Prostate gland (tissue), 2 donors: ENCODE data around the gene LBH. TPM values are rescaled to one million over a fixed set of nuclear protein-coding genes. Genes with fewer than 3 reads are reported as not detected.
"Not testable (repeated sequence)": the region's sequence is repeated elsewhere in the genome, so short reads cannot be mapped to it uniquely, and the experiment has no call there.

ENCODE experiments used
- DNase-seq: peaks from one replicate; pipeline ENCODE4 v3.0.0-alpha.2; 2019; ENCODE audit warnings: low spot score
- H3K27ac ChIP-seq, 2 donors: fragments of 200-600 bp; sonication (generic); 2 replicates each; pipeline ENCODE4 v1.5.1; 2017 to 2019
- H3K27me3 ChIP-seq: fragments of 200-600 bp; sonication (generic); replicated peaks from 2 replicates; pipeline ENCODE4 v1.5.1; 2019; ENCODE audit not compliant: insufficient read depth
- H3K36me3 ChIP-seq, 2 donors: fragments of 200-600 bp; sonication (generic); 1 replicate in 1 of 2; 2 replicates in 1 of 2; pipeline versions ENCODE4 v1.5.1 to v1.8.1; 2017 to 2019
- H3K4me1 ChIP-seq: fragments of 200-600 bp; sonication (generic); replicated peaks from 2 replicates; pipeline ENCODE4 v1.5.1; 2019
- H3K4me3 ChIP-seq, 2 donors: fragments of 200-600 bp; sonication (generic); 2 replicates each; pipeline ENCODE4 v1.5.1; 2017 to 2019
- H3K9me3 ChIP-seq: fragments of 200-600 bp; sonication (generic); 2 replicates; pipeline ENCODE4 v1.5.1; 2017
- POLR2A ChIP-seq: fragments of 450-650 bp; IDR thresholded peaks from one replicate; pipeline ENCODE4 v1.6.1; 2016; ENCODE audit warnings: antibody characterized with exemption, mild to moderate bottlenecking
- POLR2AphosphoS5 ChIP-seq: sonication (generic); formaldehyde crosslinking; IDR thresholded peaks from one replicate; pipeline ENCODE4 v1.6.1; 2017; ENCODE audit warnings: antibody characterized with exemption
- WGBS: methylation state at CpG from one replicate; pipeline ENCODE4 v1.1.5; 2018; 5-methylcytosine and 5-hydroxymethylcytosine counted together
- intact Hi-C: fragments of 100-400 bp; cut with DNase I; formaldehyde crosslinking; loops from one replicate; pipeline ENCODE4 v1.14.2; 2022
- total RNA-seq, 2 donors: library from RNA; depleted of rRNA; stranded (reverse); fragments of >200 nt; gene quantifications; one replicate each; pipeline ENCODE4 v1.1.0, GENCODE V29; 2016
- TF ChIP-seq, protein P1 (sequence below), 4 experiments: fragments of 200-600 bp in 2 of 4; fragments of 450-650 bp in 2 of 4; sonication (generic) in 2 of 4; IDR thresholded peaks; 1 replicate in 3 of 4; 2 replicates in 1 of 4; pipeline ENCODE4 v1.5.1; 2016 to 2019; ENCODE audit warnings: antibody characterized with exemption in 4 of 4, mild to moderate bottlenecking in 2 of 4, moderate library complexity in 2 of 4

LBH gene
- total RNA-seq, 2 donors from 2014 or later, result 33.3 to 41.8 TPM

DNA sequence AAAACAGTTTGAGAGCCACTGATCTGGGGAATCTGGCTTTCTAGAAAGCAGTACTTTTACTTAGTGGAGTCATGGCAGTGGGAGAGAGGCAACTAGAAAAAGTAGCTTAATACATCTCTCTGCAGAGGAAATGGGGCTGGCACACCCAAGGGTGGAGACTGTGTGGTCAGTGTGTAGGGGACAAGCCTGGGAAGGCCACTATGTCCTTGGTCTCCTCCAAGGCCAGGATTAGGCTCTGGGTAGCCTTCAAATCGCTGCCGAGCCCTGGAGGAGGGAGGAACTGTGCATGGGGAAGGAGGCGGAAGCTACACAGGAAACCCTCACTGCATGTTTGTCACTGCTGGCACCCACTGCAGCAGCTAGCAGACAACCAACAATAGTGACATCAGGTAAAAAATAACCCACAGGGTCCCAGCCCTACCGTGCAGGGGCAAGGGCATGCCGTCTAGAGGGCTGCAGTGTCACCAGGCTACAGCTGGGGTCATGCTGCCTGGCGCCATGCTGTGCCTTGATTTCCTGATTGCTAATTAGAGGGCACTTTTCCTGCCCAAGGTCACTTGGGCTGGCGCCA lies 34.8 kb downstream of the LBH start:
- no peak for DNase-seq
- intact Hi-C loops, result no loop called here
- 81% methylated on average over 7 of the region's 7 CpGs for WGBS
- TF ChIP-seq POLR2A (no peak), POLR2AphosphoS5 (no peak)
- TF ChIP-seq, protein P1, sequence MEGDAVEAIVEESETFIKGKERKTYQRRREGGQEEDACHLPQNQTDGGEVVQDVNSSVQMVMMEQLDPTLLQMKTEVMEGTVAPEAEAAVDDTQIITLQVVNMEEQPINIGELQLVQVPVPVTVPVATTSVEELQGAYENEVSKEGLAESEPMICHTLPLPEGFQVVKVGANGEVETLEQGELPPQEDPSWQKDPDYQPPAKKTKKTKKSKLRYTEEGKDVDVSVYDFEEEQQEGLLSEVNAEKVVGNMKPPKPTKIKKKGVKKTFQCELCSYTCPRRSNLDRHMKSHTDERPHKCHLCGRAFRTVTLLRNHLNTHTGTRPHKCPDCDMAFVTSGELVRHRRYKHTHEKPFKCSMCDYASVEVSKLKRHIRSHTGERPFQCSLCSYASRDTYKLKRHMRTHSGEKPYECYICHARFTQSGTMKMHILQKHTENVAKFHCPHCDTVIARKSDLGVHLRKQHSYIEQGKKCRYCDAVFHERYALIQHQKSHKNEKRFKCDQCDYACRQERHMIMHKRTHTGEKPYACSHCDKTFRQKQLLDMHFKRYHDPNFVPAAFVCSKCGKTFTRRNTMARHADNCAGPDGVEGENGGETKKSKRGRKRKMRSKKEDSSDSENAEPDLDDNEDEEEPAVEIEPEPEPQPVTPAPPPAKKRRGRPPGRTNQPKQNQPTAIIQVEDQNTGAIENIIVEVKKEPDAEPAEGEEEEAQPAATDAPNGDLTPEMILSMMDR (IDR thresholded peaks at IDR 0.05), result no peak
- no peaks in the 10 kb centered on the region for H3K27me3 ChIP-seq
- no peak overlapping the region for H3K27ac ChIP-seq
- no peaks in the 10 kb centered on the region for H3K4me1 ChIP-seq
- no peaks in the 10 kb centered on the region for H3K9me3 ChIP-seq
- no peaks in the 10 kb centered on the region for H3K36me3 ChIP-seq
- H3K4me3 ChIP-seq, result no peak overlapping the region

DNA sequence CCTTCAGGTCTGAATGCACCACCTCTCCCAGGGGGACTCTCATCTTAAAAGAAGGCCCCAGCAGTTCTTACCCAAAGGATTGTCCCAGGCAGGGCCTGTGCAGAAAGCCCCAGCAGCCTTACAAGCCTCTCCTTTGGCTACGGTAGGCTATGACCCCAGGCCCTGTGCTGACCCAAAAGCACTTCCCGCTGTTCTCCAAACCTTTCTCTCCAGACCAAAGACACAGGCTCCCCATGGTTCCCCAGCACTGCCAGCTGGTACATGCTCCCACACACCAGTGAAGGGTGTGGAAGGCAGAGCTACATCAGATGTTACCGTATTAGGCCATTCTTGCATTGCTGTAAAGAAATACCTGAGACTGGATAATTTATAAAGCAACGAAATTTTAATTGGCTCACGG lies 35.4 kb downstream of the LBH start:
- no peaks in the 10 kb centered on the region for H3K4me1 ChIP-seq
- H3K36me3 ChIP-seq, result no peaks in the 10 kb centered on the region
- H3K4me3 ChIP-seq, result no peak overlapping the region
- no peak for DNase-seq
- TF ChIP-seq POLR2A (no peak), POLR2AphosphoS5 (no peak)
- TF ChIP-seq, protein P1 (IDR thresholded peaks at IDR 0.05), result no peak
- H3K9me3 ChIP-seq, result no peaks in the 10 kb centered on the region
- 93% methylated on average over 5 of the region's 5 CpGs for WGBS
- H3K27me3 ChIP-seq, result no peaks in the 10 kb centered on the region
- no peak overlapping the region for H3K27ac ChIP-seq
- intact Hi-C loops, result no loop called here

DNA sequence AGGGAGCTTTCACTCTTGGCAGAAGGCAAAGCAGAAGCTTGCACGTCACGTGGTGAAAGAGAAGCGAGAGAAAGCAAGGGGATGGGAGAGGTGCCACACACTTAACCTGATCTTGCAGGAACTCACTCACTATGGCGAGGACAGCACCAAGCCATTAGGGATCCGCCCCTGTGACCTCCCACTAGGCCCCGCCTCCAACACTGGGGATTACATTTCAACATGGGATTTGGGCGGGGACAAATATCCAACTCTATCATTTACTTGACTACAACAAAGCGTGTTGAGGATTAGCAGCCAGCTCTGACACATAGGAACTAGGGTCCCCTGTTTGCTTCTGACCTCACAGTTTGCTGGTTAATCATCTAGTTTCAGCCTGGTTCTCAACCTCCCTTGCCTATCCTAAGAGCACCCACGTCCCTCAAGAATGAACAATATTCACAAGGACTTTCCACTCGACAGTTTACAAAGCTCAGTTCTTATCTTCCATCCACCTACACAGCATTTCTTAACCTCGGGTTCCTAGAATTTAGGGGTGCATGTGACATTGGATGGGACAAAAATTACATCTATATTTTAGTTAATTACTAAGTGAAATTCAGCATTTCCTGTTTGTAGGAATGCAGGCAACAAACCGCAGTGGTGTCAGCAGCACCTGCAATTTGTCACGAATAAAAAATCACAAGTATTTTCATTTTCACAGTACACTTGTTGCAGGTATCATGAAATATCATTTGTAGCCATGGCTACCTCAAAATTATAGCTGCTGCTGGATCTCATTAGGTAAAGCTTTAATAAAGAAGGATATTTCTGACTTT lies 36.0 kb downstream of the LBH start:
- Histone ChIP-seq H3K27me3 (no peaks in the 10 kb centered on the region), H3K36me3 (no peaks in the 10 kb centered on the region), H3K27ac (no peak overlapping the region), H3K4me1 (no peaks in the 10 kb centered on the region), H3K9me3 (no peaks in the 10 kb centered on the region), H3K4me3 (no peak overlapping the region)
- 92% methylated on average over 13 of the region's 13 CpGs for WGBS
- intact Hi-C loops, result no loop called here
- DNase-seq, result no peak
- TF ChIP-seq POLR2AphosphoS5 (no peak), POLR2A (no peak)
- TF ChIP-seq, protein P1 (IDR thresholded peaks at IDR 0.05), result no peak

DNA sequence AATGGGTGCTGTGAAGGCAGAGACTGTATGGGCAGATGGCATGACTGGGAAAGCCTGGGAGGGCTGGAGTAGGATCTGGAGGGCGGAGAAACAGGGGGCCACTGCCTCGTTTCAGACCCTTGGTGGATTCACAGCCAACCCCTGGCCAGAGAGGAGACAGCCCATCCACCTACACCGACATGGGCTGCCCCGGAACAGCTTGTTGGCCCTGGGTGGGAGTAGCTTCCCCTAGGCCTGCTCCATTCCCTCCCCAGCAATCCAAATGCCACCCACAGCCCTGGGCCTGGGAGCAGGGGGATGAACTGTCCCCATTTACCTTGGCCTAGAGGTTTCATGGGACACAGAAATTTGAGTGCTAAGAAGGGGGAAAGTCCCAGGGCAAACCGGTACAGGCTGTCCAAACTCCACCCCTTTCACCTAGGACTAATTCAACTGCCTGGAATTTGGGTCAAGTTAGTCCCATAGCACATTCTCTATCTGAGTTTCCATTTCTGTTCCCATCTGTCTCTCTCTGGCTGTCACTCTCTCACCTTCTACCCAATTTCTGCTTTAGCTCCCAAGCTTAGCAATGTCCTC lies 37.0 kb downstream of the LBH start:
- H3K36me3 ChIP-seq, result no peaks in the 10 kb centered on the region
- no peak overlapping the region for H3K27ac ChIP-seq
- no peaks in the 10 kb centered on the region for H3K27me3 ChIP-seq
- H3K9me3 ChIP-seq, result no peaks in the 10 kb centered on the region
- peak; percentile 27 for DNase-seq
- TF ChIP-seq POLR2AphosphoS5 (no peak), POLR2A (no peak)
- TF ChIP-seq, protein P1 (IDR thresholded peaks at IDR 0.05), result no peak
- H3K4me1 ChIP-seq, result no peaks in the 10 kb centered on the region
- H3K4me3 ChIP-seq, result no peak overlapping the region
- intact Hi-C loops, result no loop called here
- WGBS, result 84% methylated on average over 5 of the region's 5 CpGs

DNA sequence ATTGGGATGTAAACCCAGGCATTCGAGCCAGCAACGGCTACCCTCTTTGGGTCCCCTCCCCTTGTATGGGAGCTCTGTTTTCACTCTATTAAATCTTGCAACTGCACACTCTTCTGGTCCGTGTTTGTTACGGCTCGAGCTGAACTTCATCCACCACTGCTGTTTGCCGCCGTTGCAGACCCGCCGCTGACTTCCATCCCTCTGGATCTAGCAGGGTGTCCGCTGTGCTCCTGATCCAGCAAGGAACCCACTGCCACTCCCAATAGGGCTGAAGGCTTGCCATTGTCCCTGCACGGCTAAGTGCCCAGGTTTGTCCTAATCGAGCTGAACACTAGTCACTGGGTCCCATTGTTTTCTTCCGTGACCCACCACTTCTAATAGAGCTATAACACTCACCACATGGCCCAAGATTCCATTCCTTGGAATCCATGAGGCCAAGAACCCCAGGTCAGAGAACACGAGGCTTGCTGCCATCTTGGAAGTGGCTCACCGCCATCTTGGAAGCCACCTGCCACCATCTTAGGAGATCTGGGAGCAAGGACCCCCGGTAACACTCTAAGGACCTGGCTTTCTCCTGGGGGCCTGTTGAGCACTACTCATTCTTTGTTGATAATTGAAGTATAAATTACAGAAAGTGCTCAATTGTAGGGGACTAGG lies 37.9 kb downstream of the LBH start:
- H3K27ac ChIP-seq, H3K27me3 ChIP-seq, H3K9me3 ChIP-seq, H3K4me1 ChIP-seq, DNase-seq, H3K4me3 ChIP-seq, intact Hi-C loops, H3K36me3 ChIP-seq: not testable (repeated sequence)
- 92% methylated on average over 16 of the region's 16 CpGs for WGBS
